ENCODE data around the gene DHDH.
"Not testable (repeated sequence)": the region's sequence is repeated elsewhere in the genome, so short reads cannot be mapped to it uniquely, and the experiment has no call there.

DHDH gene

GRCh38 chr19:48915757-48916156, 17.7 kb upstream of the DHDH start:
- DNase-seq (ENCODE audit: low read depth), result no peak

- DNase-seq (ENCODE audit: low read depth), result no peak
Measured at GRCh38 chr19:48918071-48918470, 15.4 kb upstream of the DHDH start.

- DNase-seq (ENCODE audit: low read depth), result no peak
Measured at GRCh38 chr19:48918801-48919247, 14.7 kb upstream of the DHDH start.

- DNase-seq (ENCODE audit: low read depth), result not testable (repeated sequence)
Measured at GRCh38 chr19:48919271-48919670, 14.2 kb upstream of the DHDH start.

GRCh38 chr19:48920949-48921348, 12.6 kb upstream of the DHDH start:
- DNase-seq (ENCODE audit: low read depth), result no peak

- no peak for DNase-seq (ENCODE audit: low read depth)
Measured at GRCh38 chr19:48921721-48922500, 11.6 kb upstream of the DHDH start.

- DNase-seq (ENCODE audit: low read depth), result no peak
Measured at GRCh38 chr19:48922548-48923490, 10.7 kb upstream of the DHDH start.

GRCh38 chr19:48925240-48925843, 8.2 kb upstream of the DHDH start:
- DNase-seq (ENCODE audit: low read depth), result no peak

- not testable (repeated sequence) for DNase-seq (ENCODE audit: low read depth)
Measured at GRCh38 chr19:48925890-48926289, 7.6 kb upstream of the DHDH start.

GRCh38 chr19:48926909-48927308, 6.6 kb upstream of the DHDH start:
- DNase-seq (ENCODE audit: low read depth), result no peak

- DNase-seq (ENCODE audit: low read depth), result not testable (repeated sequence)
Measured at GRCh38 chr19:48927692-48928091, 5.8 kb upstream of the DHDH start.

GRCh38 chr19:48928164-48929025, 5.1 kb upstream of the DHDH start:
- DNase-seq (ENCODE audit: low read depth), result no peak

GRCh38 chr19:48934837-48935236, 1.3 kb downstream of the DHDH start:
- DNase-seq (ENCODE audit: low read depth), result no peak

- no peak for DNase-seq (ENCODE audit: low read depth)
Measured at GRCh38 chr19:48935864-48936263, 2.4 kb downstream of the DHDH start.

- DNase-seq (ENCODE audit: low read depth), result no peak
Measured at GRCh38 chr19:48938256-48938655, 4.8 kb downstream of the DHDH start.

- no peak for DNase-seq (ENCODE audit: low read depth)
Measured at GRCh38 chr19:48940902-48941301, 7.4 kb downstream of the DHDH start.

GRCh38 chr19:48943081-48943480, 9.6 kb downstream of the DHDH start:
- DNase-seq (ENCODE audit: low read depth), result no peak

GRCh38 chr19:48945415-48945814, 11.9 kb downstream of the DHDH start:
- no peak for DNase-seq (ENCODE audit: low read depth)

GRCh38 chr19:48945817-48946216, 12.3 kb downstream of the DHDH start:
- DNase-seq (ENCODE audit: low read depth), result no peak

GRCh38 chr19:48946463-48947257, 13.2 kb downstream of the DHDH start:
- no peak for DNase-seq (ENCODE audit: low read depth)

GRCh38 chr19:48947258-48947542, 13.7 kb downstream of the DHDH start:
- no peak for DNase-seq (ENCODE audit: low read depth)

All from stimulated activated CD8-positive, alpha-beta memory T cell treated with anti-CD3 and anti-CD28 coated beads, Interleukin-4, amount 100 ng/mL, for 24 hours (primary cell).